Neural cell (in vitro differentiated cells): Measurements from ENCODE around the gene CYP4F3. TPM values are rescaled to one million over a fixed set of nuclear protein-coding genes. Genes with fewer than 3 reads are reported as not detected.

Source experiments
- H2AFZ ChIP-seq: fragments of 200-600, 300-800 bp; sonication (generic), shearing (Covaris generic); 2 replicates; pipeline ENCODE4 v1.6.0; 2014; ENCODE audit warnings: low read depth, mild to moderate bottlenecking, antibody characterized with exemption, low read length, moderate library complexity
- H3F3A ChIP-seq: fragments of 200-600 bp; shearing (Covaris generic); 2 replicates; pipeline ENCODE4 v1.6.1; 2016; ENCODE audit warnings: mild to moderate bottlenecking, moderate library complexity, mixed read lengths, antibody characterized with exemption, low read length; ENCODE audit not compliant: insufficient read depth, poor library complexity, severe bottlenecking
- H3K27ac ChIP-seq: fragments of 200-600, 300-800 bp; sonication (generic), shearing (Covaris generic); 2 replicates; pipeline ENCODE4 v1.5.1; 2014; ENCODE audit warnings: mild to moderate bottlenecking, low read length, moderate library complexity
- H3K27me3 ChIP-seq: fragments of 300-800, 200-600 bp; sonication (generic), shearing (Covaris generic); 2 replicates; pipeline ENCODE4 v1.6.0; 2014; ENCODE audit warnings: mild to moderate bottlenecking, low read depth, low read length, moderate library complexity; ENCODE audit not compliant: insufficient read depth
- H3K36me3 ChIP-seq: fragments of 300-800, 200-600 bp; sonication (generic), shearing (Covaris generic); 2 replicates; pipeline ENCODE4 v1.5.1; 2014; ENCODE audit warnings: mild to moderate bottlenecking, antibody characterized with exemption, low read length, moderate library complexity; ENCODE audit not compliant: insufficient read depth
- H3K4me2 ChIP-seq: fragments of 300-800, 200-600 bp; sonication (generic), shearing (Covaris generic); 2 replicates; pipeline ENCODE4 v1.6.0; 2014; ENCODE audit warnings: mild to moderate bottlenecking, low read length
- H3K4me3 ChIP-seq: fragments of 300-800, 200-600 bp; sonication (generic), shearing (Covaris generic); 2 replicates; pipeline ENCODE4 v1.5.1; 2014; ENCODE audit warnings: mild to moderate bottlenecking, low read length, moderate library complexity
- H3K79me2 ChIP-seq: fragments of 200-600 bp; shearing (Covaris generic); replicated peaks from 2 replicates; pipeline ENCODE4 v1.6.0; 2014; ENCODE audit warnings: mild to moderate bottlenecking, low read length, moderate library complexity; ENCODE audit not compliant: insufficient read depth
- H3K9ac ChIP-seq: fragments of 300-800, 200-600 bp; sonication (generic), shearing (Covaris generic); 2 replicates; pipeline ENCODE4 v1.6.1; 2016; ENCODE audit warnings: mild to moderate bottlenecking, low read length, mixed read lengths
- H3K9me2 ChIP-seq: fragments of 200-600 bp; shearing (Covaris generic); 2 replicates; pipeline ENCODE4 v1.6.1; 2016; ENCODE audit warnings: mild to moderate bottlenecking, low read length, mixed read lengths; ENCODE audit not compliant: insufficient read depth
- H3K9me3 ChIP-seq: fragments of 200-600, 300-800 bp; sonication (generic), shearing (Covaris generic); 2 replicates; pipeline ENCODE4 v1.6.1; 2016; ENCODE audit warnings: mild to moderate bottlenecking, mixed run types, low read length, moderate library complexity, mixed read lengths
- H4K20me1 ChIP-seq: fragments of 200-600 bp; shearing (Covaris generic); 2 replicates; pipeline ENCODE4 v1.6.1; 2016; ENCODE audit warnings: mild to moderate bottlenecking, mixed run types; ENCODE audit not compliant: insufficient read depth
- CTCF ChIP-seq: fragments of 450-650 bp; IDR thresholded peaks from 2 replicates; pipeline ENCODE4 v1.5.1; 2014; ENCODE audit warnings: antibody characterized with exemption, mild to moderate bottlenecking, moderate library complexity; ENCODE audit not compliant: poor library complexity, severe bottlenecking
- EP300 ChIP-seq: fragments of 450-650 bp; conservative IDR thresholded peaks from 2 replicates; pipeline ENCODE4 v1.6.1; 2014; ENCODE audit warnings: antibody characterized with exemption, mild to moderate bottlenecking, moderate library complexity; ENCODE audit not compliant: poor library complexity, severe bottlenecking
- EZH2 ChIP-seq: fragments of 200-600, 300-800 bp; shearing (Covaris generic), sonication (generic); IDR thresholded peaks from 2 replicates; pipeline ENCODE4 v1.6.1; 2014; ENCODE audit warnings: antibody characterized with exemption, low read length, borderline replicate concordance, mild to moderate bottlenecking; ENCODE audit not compliant: insufficient read depth, poor library complexity, severe bottlenecking
- MXI1 ChIP-seq: fragments of 450-650 bp; conservative IDR thresholded peaks from 2 replicates; pipeline ENCODE4 v1.6.1; 2014; ENCODE audit warnings: antibody characterized with exemption, mild to moderate bottlenecking; ENCODE audit not compliant: poor library complexity, severe bottlenecking
- POLR2AphosphoS5 ChIP-seq: IDR thresholded peaks from 2 replicates; pipeline ENCODE4 v1.6.1; 2012
- RAD21 ChIP-seq: fragments of 450-650 bp; conservative IDR thresholded peaks from 2 replicates; pipeline ENCODE4 v1.6.1; 2014; ENCODE audit warnings: antibody characterized with exemption, mild to moderate bottlenecking, moderate library complexity
- REST ChIP-seq: IDR thresholded peaks from 2 replicates; pipeline ENCODE4 v1.6.1; 2012; ENCODE audit warnings: borderline replicate concordance
- SMC3 ChIP-seq: fragments of 450-650 bp; conservative IDR thresholded peaks from 2 replicates; pipeline ENCODE4 v1.6.1; 2014; ENCODE audit warnings: antibody characterized with exemption, mild to moderate bottlenecking, moderate library complexity; ENCODE audit not compliant: poor library complexity
- TAF1 ChIP-seq: IDR thresholded peaks from 2 replicates; pipeline ENCODE4 v1.6.1; 2012; ENCODE audit warnings: low read depth
- polyA plus RNA-seq: library from polyadenylated mRNA; depleted of rRNA; stranded (reverse); fragments of >200 nt; gene quantifications from 2 replicates; pipeline ENCODE4 v1.2.3, GENCODE V29; 2014

CYP4F3 gene
- polyA plus RNA-seq, 1 donor from 2014 or later, result not detected

- no peak overlapping the region for H3K9ac ChIP-seq
- peaks cover under 1% of the 10 kb centered on the region for H3K9me3 ChIP-seq
- H3K36me3 ChIP-seq, result no peaks in the 10 kb centered on the region
- H3K4me2 ChIP-seq, result no peak overlapping the region
- H2AFZ ChIP-seq, result no peak overlapping the region
- H3K4me3 ChIP-seq, result no peak overlapping the region
- H3K9me2 ChIP-seq, result no peaks in the 10 kb centered on the region
- H3K79me2 ChIP-seq, result no peaks in the 10 kb centered on the region
- H3K27ac ChIP-seq, result no peak overlapping the region
- H3F3A ChIP-seq, result no peaks in the 10 kb centered on the region
- TF ChIP-seq REST (no peak), EZH2 (no peak), TAF1 (no peak), MXI1 (no peak), POLR2AphosphoS5 (no peak), EP300 (no peak), CTCF (no peak), SMC3 (no peak), RAD21 (no peak)
- no peaks in the 10 kb centered on the region for H4K20me1 ChIP-seq
- no peaks in the 10 kb centered on the region for H3K27me3 ChIP-seq
Observed at GRCh38 chr19:15623711-15624318, 16.9 kb upstream of the CYP4F3 start.

- H2AFZ ChIP-seq, result no peak overlapping the region
- H3K9ac ChIP-seq, result no peak overlapping the region
- no peaks in the 10 kb centered on the region for H3K9me2 ChIP-seq
- no peaks in the 10 kb centered on the region for H4K20me1 ChIP-seq
- no peaks in the 10 kb centered on the region for H3K36me3 ChIP-seq
- H3F3A ChIP-seq, result no peaks in the 10 kb centered on the region
- H3K79me2 ChIP-seq, result no peaks in the 10 kb centered on the region
- no peaks in the 10 kb centered on the region for H3K27me3 ChIP-seq
- H3K4me3 ChIP-seq, result no peak overlapping the region
- H3K27ac ChIP-seq, result no peak overlapping the region
- TF ChIP-seq CTCF (no peak), MXI1 (no peak), REST (no peak), POLR2AphosphoS5 (no peak)
- no peak overlapping the region for H3K4me2 ChIP-seq
- H3K9me3 ChIP-seq, result peaks cover 6% of the 10 kb centered on the region
Observed at GRCh38 chr19:15628236-15629002, 12.3 kb upstream of the CYP4F3 start.
